HG03280 (cell line): ENCODE data around the gene NR2F6.
"Not testable (repeated sequence)": the region's sequence is repeated elsewhere in the genome, so short reads cannot be mapped to it uniquely, and the experiment has no call there.

Source experiments
- ATAC-seq: cut with Tn5 transposase; IDR thresholded peaks from one replicate; pipeline ENCODE4 v1.9.1; 2021; ENCODE audit warnings: mild to moderate bottlenecking, moderate library complexity; ENCODE audit not compliant: unreplicated experiment

Gene NR2F6

GRCh38 chr19:17245535-17245984 lies at the start of gene NR2F6:
Gene NR2F6, minus strand, starts transcription at chr19:17245919. Its CDS starts 699 bp downstream, at chr19:17245220.
- peak; percentile 7 for ATAC-seq

- no peak for ATAC-seq
Observed at GRCh38 chr19:17294051-17294891, 48.6 kb upstream of the NR2F6 start.

GRCh38 chr19:17293605-17294004 lies 47.9 kb upstream of the NR2F6 start:
- ATAC-seq: no peak

- peak; percentile 77 for ATAC-seq
Observed at GRCh38 chr19:17292301-17293074, 46.8 kb upstream of the NR2F6 start.

- ATAC-seq: no peak
Observed at GRCh38 chr19:17289489-17289888, 43.8 kb upstream of the NR2F6 start.

- ATAC-seq: no peak
Observed at GRCh38 chr19:17286752-17287151, 41.0 kb upstream of the NR2F6 start.

- no peak for ATAC-seq
Observed at GRCh38 chr19:17286263-17286662, 40.5 kb upstream of the NR2F6 start.

GRCh38 chr19:17285415-17286135 lies 39.9 kb upstream of the NR2F6 start:
- ATAC-seq: no peak

- ATAC-seq: no peak
Observed at GRCh38 chr19:17283504-17283996, 37.8 kb upstream of the NR2F6 start.

- ATAC-seq: no peak
Observed at GRCh38 chr19:17282488-17283125, 36.9 kb upstream of the NR2F6 start.

GRCh38 chr19:17281391-17282304 lies 35.9 kb upstream of the NR2F6 start, which contains the start of gene ANKLE1:
Gene ANKLE1, plus strand, starts transcription at chr19:17281901. Its CDS starts 20 bp downstream, at chr19:17281921.
- ATAC-seq: no peak

GRCh38 chr19:17279436-17279835 lies 33.7 kb upstream of the NR2F6 start:
- ATAC-seq: no peak

- no peak for ATAC-seq
Observed at GRCh38 chr19:17275441-17276175, 29.9 kb upstream of the NR2F6 start.

GRCh38 chr19:17274892-17275291 lies 29.2 kb upstream of the NR2F6 start:
- not testable (repeated sequence) for ATAC-seq

GRCh38 chr19:17268754-17269153 lies 23.0 kb upstream of the NR2F6 start:
- ATAC-seq: no peak

- peak; percentile 92 for ATAC-seq
Observed at GRCh38 chr19:17266975-17267788, 21.5 kb upstream of the NR2F6 start, which contains the start of gene BABAM1. Gene BABAM1, plus strand, starts transcription at chr19:17267443. Its CDS starts 1,364 bp downstream, at chr19:17268807.

GRCh38 chr19:17266589-17266974 lies 20.9 kb upstream of the NR2F6 start:
- no peak for ATAC-seq

- ATAC-seq: no peak
Observed at GRCh38 chr19:17266026-17266425, 20.3 kb upstream of the NR2F6 start.
